Esophagus muscularis mucosa (tissue), 4 donors: ENCODE data around the gene PIEZO1.

Experiments
- CTCF ChIP-seq, 3 experiments: fragments of 200-600 bp in 2 of 3; fragments of 450-650 bp in 1 of 3; sonication (generic) in 2 of 3; IDR thresholded peaks; one replicate each; pipeline ENCODE4 v1.5.1; 2017 to 2019; ENCODE audit warnings: antibody characterized with exemption in 3 of 3, mild to moderate bottlenecking in 2 of 3, moderate library complexity in 1 of 3
- EP300 ChIP-seq: sonication (generic); formaldehyde crosslinking; IDR thresholded peaks from one replicate; pipeline ENCODE4 v1.6.1; 2017; ENCODE audit warnings: antibody characterized with exemption
- POLR2A ChIP-seq: fragments of 450-650 bp; IDR thresholded peaks from one replicate; pipeline ENCODE4 v1.6.1; 2017; ENCODE audit warnings: antibody characterized with exemption, moderate library complexity, mild to moderate bottlenecking, low read depth
- POLR2AphosphoS5 ChIP-seq, 2 donors: sonication (generic); formaldehyde crosslinking; IDR thresholded peaks; one replicate each; pipeline ENCODE4 v1.6.1; 2017; ENCODE audit warnings: antibody characterized with exemption in 2 of 2

- no peak for TF ChIP-seq POLR2A
- no peak for TF ChIP-seq CTCF (IDR thresholded peaks at IDR 0.05)
- no peak for TF ChIP-seq EP300
- no peak for TF ChIP-seq POLR2AphosphoS5 (IDR thresholded peaks at IDR 0.05)
Observed at GRCh38 chr16:88706965-88707826, 77.8 kb downstream of the PIEZO1 start.
